IPS-20b (cell line): Measurements from ENCODE around the gene SMIM38.

Experiments used
- H3K27ac ChIP-seq: one replicate; pipeline ENCODE4 v1.5.1; 2013; ENCODE audit warnings: low read length
- H3K27me3 ChIP-seq: 2 replicates; pipeline ENCODE4 v1.6.1; 2013; ENCODE audit warnings: mild to moderate bottlenecking, low read length, inconsistent platforms; ENCODE audit not compliant: insufficient read depth
- H3K36me3 ChIP-seq: 2 replicates; pipeline ENCODE4 v1.6.1; 2013; ENCODE audit warnings: low read depth, mild to moderate bottlenecking, inconsistent platforms, low read length, moderate library complexity; ENCODE audit not compliant: insufficient read depth
- H3K4me1 ChIP-seq: 2 replicates; pipeline ENCODE4 v1.6.1; 2013; ENCODE audit warnings: mild to moderate bottlenecking, control low read depth, inconsistent platforms, low read length, moderate library complexity; ENCODE audit not compliant: insufficient read depth
- H3K4me3 ChIP-seq: 2 replicates; pipeline ENCODE4 v1.5.1; 2013; ENCODE audit warnings: mild to moderate bottlenecking, low read length, inconsistent platforms
- H3K9ac ChIP-seq: 2 replicates; pipeline ENCODE4 v1.6.1; 2013; ENCODE audit warnings: low read depth, mild to moderate bottlenecking, inconsistent platforms, low read length, moderate library complexity
- H3K9me3 ChIP-seq: 2 replicates; pipeline ENCODE4 v1.6.1; 2013; ENCODE audit warnings: mild to moderate bottlenecking, low read depth, low read length, inconsistent platforms; ENCODE audit not compliant: insufficient read depth

SMIM38 gene

DNA sequence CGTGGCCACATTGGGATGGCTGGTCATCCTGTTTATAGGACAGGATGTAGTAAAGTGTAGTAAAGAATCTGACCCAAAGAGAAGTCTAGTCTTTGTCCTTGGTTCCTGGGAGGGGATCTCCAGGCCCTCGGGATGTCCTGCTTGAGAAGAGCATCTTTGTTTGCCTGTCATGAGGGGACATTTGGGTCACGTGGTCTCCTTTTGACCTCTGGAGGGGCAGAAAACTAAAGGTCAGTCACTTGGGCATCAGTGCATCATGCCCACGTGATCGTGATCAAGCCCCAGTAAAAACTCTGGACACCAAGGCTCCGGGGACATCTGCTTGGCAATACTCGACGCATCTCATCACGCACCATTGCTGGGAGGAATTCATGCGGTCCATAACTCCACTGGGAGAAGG is 9.1 kb downstream of the SMIM38 start:
- H3K9me3 ChIP-seq = peaks cover 5% of the 10 kb centered on the region; the same call in 1 of the 2 replicates
- peaks cover 2% of the 10 kb centered on the region; the same call in 1 of the 2 replicates for H3K4me1 ChIP-seq
- H3K9ac ChIP-seq = no peak overlapping the region
- H3K27me3 ChIP-seq = no peaks in the 10 kb centered on the region
- H3K4me3 ChIP-seq = no peak overlapping the region
- H3K36me3 ChIP-seq = no peaks in the 10 kb centered on the region
- no peak overlapping the region for H3K27ac ChIP-seq

DNA sequence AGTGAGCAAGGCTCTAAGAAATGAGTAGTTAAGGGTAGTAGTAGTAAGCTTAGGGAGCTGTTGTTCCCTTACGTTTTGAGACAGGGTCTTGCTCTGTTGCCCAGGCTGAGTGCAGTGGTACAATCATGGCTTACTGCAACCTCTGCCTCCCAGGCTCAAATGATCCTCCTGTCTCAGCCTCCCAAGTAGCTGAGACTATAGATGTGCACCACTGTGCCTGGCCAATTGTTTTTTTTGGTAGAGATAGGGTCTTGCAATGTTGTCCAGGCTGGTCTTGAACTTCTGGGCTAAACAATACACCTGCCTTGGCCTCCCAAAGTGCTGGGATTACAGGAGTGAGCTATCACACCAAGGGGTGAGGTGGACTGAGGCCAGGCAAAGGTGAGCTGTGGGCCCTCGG is 10.0 kb downstream of the SMIM38 start:
- Histone ChIP-seq H3K27ac (no peak overlapping the region), H3K4me3 (no peak overlapping the region), H3K36me3 (no peaks in the 10 kb centered on the region), H3K9me3 (peaks cover 5% of the 10 kb centered on the region; the same call in 1 of the 2 replicates), H3K4me1 (peaks cover 2% of the 10 kb centered on the region; the same call in 1 of the 2 replicates), H3K27me3 (no peaks in the 10 kb centered on the region), H3K9ac (no peak overlapping the region)

DNA sequence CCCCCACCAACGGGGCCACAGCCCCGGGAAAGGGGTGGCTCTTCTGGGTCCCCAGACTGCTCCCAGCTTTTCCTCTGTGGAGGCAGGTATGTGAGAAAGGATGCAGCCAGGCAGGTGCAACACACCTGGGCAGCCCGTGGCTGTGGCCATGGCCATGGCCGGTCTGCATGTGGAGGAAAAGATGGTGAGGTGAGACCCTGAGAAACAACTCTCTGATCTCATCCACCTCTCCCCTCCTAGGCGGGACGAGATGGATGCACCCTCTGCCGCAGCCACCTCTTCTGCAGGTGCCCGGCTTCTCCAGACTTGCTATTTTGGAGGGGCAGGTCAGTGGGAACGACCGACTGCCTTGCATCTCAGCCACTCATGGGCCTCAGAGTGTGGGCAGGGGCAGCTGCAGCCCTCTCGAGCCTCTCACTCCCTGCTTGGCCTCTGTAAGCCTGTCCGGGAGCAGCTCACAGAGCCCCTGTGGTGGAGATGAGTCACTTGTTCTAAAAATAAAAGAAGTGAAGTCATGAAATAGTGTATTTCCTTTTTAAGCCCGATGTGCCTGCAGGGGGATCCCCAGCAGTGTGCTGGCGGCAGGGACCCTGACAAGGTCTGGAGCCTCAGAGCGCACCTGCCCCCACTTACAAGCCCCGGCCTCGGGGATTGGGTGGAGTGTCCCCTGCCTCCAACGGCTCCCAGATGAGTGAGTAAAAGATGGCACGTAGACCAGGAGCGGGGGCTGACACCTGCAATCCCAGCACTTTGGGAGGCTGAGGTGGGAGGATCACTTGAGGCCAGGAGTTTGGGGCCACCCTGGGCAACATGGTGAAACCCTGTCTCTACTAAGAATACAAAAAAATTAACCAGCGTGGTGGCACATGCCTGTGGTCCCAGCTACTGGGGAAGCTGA is 10.7 kb downstream of the SMIM38 start:
- no peak overlapping the region for H3K27ac ChIP-seq
- peaks cover 5% of the 10 kb centered on the region; the same call in 1 of the 2 replicates for H3K9me3 ChIP-seq
- H3K4me1 ChIP-seq = peaks cover 2% of the 10 kb centered on the region; the same call in 1 of the 2 replicates
- H3K9ac ChIP-seq = no peak overlapping the region
- no peaks in the 10 kb centered on the region for H3K27me3 ChIP-seq
- H3K4me3 ChIP-seq = no peak overlapping the region
- no peaks in the 10 kb centered on the region for H3K36me3 ChIP-seq

DNA sequence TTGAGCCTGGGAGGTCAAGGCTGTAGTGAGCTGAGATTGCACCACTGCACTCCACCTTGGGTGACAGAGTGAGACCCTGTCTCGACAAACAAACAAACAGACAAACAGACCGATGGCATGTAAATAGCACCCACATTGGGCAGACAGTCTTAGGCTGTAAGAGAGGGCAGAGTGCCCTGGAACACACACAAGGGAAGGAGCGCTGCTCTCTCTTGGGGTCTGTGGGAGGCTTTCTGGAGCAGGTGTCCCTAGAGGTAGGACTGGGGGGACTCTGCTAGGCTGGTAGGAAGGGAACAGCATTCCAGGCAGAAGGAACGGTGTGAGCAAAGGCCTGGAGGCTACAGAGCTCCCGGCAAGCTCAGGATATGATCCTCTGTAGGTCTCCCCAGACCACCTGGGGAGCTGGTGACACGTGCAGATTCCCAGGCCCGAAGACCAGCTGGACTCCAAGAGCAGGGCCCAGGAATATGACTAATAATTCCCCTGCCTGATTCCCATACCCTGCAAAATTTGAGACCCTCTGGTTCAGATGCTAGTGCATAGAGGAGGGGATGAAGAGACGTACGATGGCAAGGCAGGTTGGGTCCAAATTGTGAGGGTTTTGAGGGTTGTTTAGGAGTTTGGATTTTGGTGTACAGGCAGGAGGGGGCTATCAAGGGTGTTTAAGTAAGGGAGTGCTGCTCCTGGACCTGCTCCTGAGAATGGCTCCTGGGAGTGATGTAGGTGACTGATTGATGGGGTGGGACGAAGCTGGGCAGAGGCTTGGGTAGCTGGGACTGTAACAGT is 11.6 kb downstream of the SMIM38 start:
- peaks cover 2% of the 10 kb centered on the region; the same call in 1 of the 2 replicates for H3K4me1 ChIP-seq
- H3K27ac ChIP-seq = no peak overlapping the region
- peaks cover 5% of the 10 kb centered on the region; the same call in 1 of the 2 replicates for H3K9me3 ChIP-seq
- no peak overlapping the region for H3K4me3 ChIP-seq
- no peak overlapping the region for H3K9ac ChIP-seq
- H3K27me3 ChIP-seq = no peaks in the 10 kb centered on the region
- H3K36me3 ChIP-seq = no peaks in the 10 kb centered on the region

DNA sequence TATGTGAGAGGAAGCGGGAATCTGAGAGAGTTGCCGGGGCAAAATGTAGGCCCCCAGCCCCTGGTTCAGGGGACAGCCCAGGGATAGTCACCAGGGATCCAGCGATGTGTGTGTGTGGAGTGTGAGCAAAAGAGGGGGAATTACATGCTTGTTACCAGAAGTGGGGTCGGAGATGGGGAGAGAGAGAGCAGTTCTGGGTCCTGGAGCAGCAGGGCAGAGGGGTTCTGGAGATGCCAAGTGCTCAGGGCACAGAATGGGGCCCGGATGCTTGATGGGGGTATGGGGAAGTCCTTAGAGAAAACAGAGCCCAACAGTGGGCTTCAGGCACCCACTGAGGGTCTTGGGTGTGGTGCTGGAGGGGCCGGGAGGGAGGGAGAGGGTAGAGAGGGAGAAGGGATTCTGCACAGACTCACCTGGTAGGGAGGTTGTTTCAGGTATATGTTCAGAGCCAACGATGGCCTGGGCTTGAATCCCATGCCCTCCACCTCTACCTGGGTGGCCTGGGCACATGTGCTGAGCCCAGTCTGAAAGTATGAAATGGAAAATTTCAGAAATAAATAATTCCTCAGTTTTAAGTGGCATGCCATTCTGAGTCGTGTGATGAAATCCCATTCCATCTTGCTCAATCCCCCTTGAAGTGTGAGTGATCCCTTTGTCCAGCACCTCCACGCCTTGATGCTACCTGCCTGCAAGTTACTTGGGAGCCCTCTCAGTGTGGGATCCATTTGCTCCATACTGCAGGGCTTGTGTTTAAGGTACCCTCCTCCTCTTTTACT is 12.4 kb downstream of the SMIM38 start:
- no peaks in the 10 kb centered on the region for H3K27me3 ChIP-seq

DNA sequence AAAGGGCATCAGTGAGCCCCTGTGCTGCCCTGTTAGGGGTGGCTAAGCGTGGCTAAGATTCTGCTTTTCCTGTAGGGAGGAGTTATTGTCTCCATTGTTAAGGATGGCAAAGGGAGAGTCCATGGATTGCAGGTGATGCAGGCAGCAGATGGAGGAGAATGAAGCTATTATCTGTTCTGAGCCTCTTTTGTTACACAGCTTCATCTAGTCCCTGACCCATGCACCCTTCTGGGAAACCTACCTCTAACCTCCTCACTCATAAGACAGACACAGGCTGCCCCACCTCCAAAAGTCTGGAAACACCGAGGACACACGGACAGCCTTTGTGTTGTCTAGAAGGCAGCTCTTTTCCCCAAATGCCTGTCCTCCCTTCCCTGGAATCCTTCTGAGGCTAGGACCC is 13.7 kb downstream of the SMIM38 start:
- no peak overlapping the region for H3K27ac ChIP-seq
- H3K36me3 ChIP-seq = no peaks in the 10 kb centered on the region
- no peak overlapping the region for H3K9ac ChIP-seq
- H3K27me3 ChIP-seq = no peaks in the 10 kb centered on the region
- no peaks in the 10 kb centered on the region for H3K9me3 ChIP-seq
- H3K4me1 ChIP-seq = peaks cover 2% of the 10 kb centered on the region; the same call in 1 of the 2 replicates
- H3K4me3 ChIP-seq = no peak overlapping the region

More for the DNA sequence above, 12.4 kb downstream of the SMIM38 start:
- Histone ChIP-seq H3K27ac (no peak overlapping the region), H3K36me3 (no peaks in the 10 kb centered on the region), H3K9me3 (peaks cover 5% of the 10 kb centered on the region; the same call in 1 of the 2 replicates), H3K4me3 (no peak overlapping the region), H3K4me1 (peaks cover 2% of the 10 kb centered on the region; the same call in 1 of the 2 replicates), H3K9ac (no peak overlapping the region)

DNA sequence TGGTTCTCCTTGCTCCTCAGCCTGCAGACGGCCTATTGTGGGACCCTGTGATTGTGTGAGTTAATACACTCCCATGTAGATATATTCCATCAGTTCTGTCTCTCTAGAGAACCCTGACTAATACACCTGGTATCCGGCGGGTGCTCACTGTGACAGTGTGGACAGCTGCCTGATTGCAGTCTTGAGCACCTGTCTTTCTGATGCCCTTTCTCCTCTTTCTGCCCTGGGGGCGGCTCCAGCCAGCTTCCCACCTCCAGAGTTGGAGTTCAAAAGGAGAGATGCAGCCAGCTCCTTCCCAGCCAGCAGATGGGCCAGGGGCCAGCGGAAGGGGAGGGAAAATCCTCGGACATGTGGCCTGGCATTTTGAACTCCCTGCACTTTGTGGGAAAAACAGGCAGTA is 15.0 kb downstream of the SMIM38 start:
- Histone ChIP-seq H3K27me3 (no peaks in the 10 kb centered on the region), H3K36me3 (no peaks in the 10 kb centered on the region), H3K4me3 (no peak overlapping the region), H3K4me1 (peaks cover 2% of the 10 kb centered on the region; the same call in 1 of the 2 replicates), H3K9ac (no peak overlapping the region), H3K9me3 (no peaks in the 10 kb centered on the region), H3K27ac (no peak overlapping the region)

DNA sequence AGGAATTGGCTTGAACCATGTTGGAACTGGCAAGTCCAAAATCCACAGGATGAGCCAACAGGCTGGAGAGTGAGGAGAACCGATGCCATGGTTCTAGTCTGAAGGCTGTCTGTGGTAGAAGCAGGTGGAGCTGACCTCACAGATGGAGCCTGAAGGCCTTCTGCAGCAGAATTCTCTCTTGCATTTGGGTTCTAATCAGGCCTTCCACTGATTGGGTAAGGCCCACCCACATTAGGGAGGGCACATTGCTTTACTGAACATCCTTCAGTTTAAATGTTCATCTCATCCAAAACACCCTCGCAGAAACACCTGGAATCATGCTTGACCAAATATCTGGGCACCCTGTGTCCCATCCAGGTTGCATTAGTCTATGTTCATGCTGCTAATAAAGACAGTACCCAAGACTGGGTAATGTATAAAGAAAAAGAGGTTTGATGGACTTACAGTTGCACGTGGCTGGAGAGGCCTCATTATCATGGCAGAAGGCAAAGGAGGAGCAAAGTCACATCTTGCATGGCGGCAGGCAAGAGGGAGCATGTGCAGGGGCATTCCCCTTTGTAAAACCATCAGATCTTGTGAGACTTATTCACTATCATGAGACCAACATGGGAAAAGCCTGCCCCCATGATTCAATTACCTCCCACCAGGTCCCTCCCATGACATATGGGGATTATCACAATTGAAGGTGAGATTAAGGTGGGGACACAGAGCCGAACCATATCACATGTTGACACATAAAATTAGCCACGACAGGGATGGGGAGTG is 15.9 kb downstream of the SMIM38 start:
- H3K9me3 ChIP-seq = no peaks in the 10 kb centered on the region
- H3K9ac ChIP-seq = no peak overlapping the region
- H3K27me3 ChIP-seq = no peaks in the 10 kb centered on the region
- H3K4me3 ChIP-seq = no peak overlapping the region
- H3K36me3 ChIP-seq = no peaks in the 10 kb centered on the region
- no peak overlapping the region for H3K27ac ChIP-seq
- peaks cover 2% of the 10 kb centered on the region; the same call in 1 of the 2 replicates for H3K4me1 ChIP-seq

DNA sequence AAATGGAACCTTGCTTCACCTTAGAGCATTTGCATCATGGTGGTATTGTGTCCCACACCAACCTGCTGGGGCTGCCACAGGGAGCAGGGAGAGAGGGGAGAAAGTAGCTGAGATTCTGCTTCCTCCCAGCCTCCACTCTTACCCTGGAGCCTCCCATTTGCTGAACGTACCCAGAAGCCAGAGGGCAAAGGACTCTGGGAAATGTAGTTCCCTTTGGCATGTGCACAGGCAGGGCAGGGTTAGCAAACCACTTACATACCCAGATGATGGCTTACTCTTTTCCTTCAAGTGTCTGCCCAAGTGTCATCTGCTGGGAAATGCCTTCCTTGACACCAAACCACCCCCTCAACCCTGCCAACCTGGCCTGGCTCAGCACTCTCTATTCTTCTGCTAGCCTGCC is 16.9 kb downstream of the SMIM38 start:
- no peaks in the 10 kb centered on the region for H3K36me3 ChIP-seq
- H3K27ac ChIP-seq = no peak overlapping the region
- H3K9me3 ChIP-seq = no peaks in the 10 kb centered on the region
- no peaks in the 10 kb centered on the region for H3K4me1 ChIP-seq
- H3K27me3 ChIP-seq = no peaks in the 10 kb centered on the region
- H3K4me3 ChIP-seq = no peak overlapping the region
- H3K9ac ChIP-seq = no peak overlapping the region

DNA sequence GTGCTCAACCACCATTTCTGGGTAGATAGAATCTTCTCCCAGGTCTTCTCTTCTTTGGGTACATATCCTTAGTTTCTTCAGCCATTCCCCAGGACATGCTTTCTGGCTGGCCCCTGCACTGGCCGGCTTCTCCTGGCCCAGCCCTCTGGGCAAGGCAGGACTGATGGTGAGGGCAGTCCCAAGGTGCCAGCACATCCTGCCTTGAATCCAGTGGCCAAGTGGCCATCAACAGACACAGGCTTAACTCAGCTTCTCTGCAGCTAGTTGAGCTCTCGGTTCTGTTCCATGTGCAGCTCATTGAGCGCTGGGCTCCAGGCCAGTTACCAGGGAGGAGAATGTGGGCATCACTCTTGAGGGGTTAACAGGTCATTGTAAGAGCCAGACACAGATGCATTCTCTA is 17.6 kb downstream of the SMIM38 start:
- no peak overlapping the region for H3K4me3 ChIP-seq
- H3K36me3 ChIP-seq = no peaks in the 10 kb centered on the region
- no peak overlapping the region for H3K27ac ChIP-seq
- H3K9me3 ChIP-seq = no peaks in the 10 kb centered on the region
- no peak overlapping the region for H3K9ac ChIP-seq
- H3K27me3 ChIP-seq = no peaks in the 10 kb centered on the region
- H3K4me1 ChIP-seq = no peaks in the 10 kb centered on the region
